Muscle layer of colon (tissue), 2 donors: ENCODE data around the gene FRS2.
"Not testable (repeated sequence)": the region's sequence is repeated elsewhere in the genome, so short reads cannot be mapped to it uniquely, and the experiment has no call there.

Source experiments
- H3K27ac ChIP-seq: one replicate; pipeline ENCODE4 v1.7.0; 2013; ENCODE audit warnings: low read depth, mild to moderate bottlenecking, low read length, moderate library complexity
- H3K27me3 ChIP-seq, 2 donors: one replicate each; pipeline ENCODE4 v1.7.0; 2013; ENCODE audit warnings: low read length in 2 of 2, mild to moderate bottlenecking in 2 of 2; ENCODE audit not compliant: insufficient read depth in 2 of 2, control insufficient read depth in 1 of 2
- H3K36me3 ChIP-seq: one replicate; pipeline ENCODE4 v1.7.0; 2013; ENCODE audit warnings: mild to moderate bottlenecking, low read length; ENCODE audit not compliant: insufficient read depth
- H3K4me1 ChIP-seq: one replicate; pipeline ENCODE4 v1.7.0; 2013; ENCODE audit warnings: mild to moderate bottlenecking, low read length; ENCODE audit not compliant: insufficient read depth
- H3K4me3 ChIP-seq, 2 donors: one replicate each; pipeline ENCODE4 v1.7.0; 2013; ENCODE audit warnings: low read length in 2 of 2, low read depth in 1 of 2, mild to moderate bottlenecking in 1 of 2, moderate library complexity in 1 of 2
- H3K9ac ChIP-seq: one replicate; pipeline ENCODE4 v1.7.0; 2013; ENCODE audit warnings: low read length
- H3K9me3 ChIP-seq: one replicate; pipeline ENCODE4 v1.7.0; 2013; ENCODE audit warnings: mild to moderate bottlenecking, low read length
- donor health status: abdominal sarcoma.
- donor health status: Adenocarcinoma of cecum.

FRS2 gene

GRCh38 chr12:69438539-69438938 is 31.6 kb upstream of the FRS2 start:
- Histone ChIP-seq H3K36me3 (no peaks in the 10 kb centered on the region), H3K9ac (no peak overlapping the region), H3K4me3 (no peak overlapping the region)

GRCh38 chr12:69440016-69440415 is 30.2 kb upstream of the FRS2 start:
- Histone ChIP-seq H3K27me3 (no peaks in the 10 kb centered on the region), H3K9ac (no peak overlapping the region), H3K36me3 (no peaks in the 10 kb centered on the region), H3K27ac (no peak overlapping the region), H3K4me1 (no peaks in the 10 kb centered on the region), H3K9me3 (no peaks in the 10 kb centered on the region), H3K4me3 (no peak overlapping the region)

More at GRCh38 chr12:69438539-69438938, 31.6 kb upstream of the FRS2 start:
- Histone ChIP-seq H3K4me1 (no peaks in the 10 kb centered on the region), H3K9me3 (no peaks in the 10 kb centered on the region), H3K27ac (no peak overlapping the region), H3K27me3 (no peaks in the 10 kb centered on the region)

GRCh38 chr12:69440886-69441285 is 29.3 kb upstream of the FRS2 start:
- Histone ChIP-seq H3K4me3 (no peak overlapping the region), H3K9me3 (no peaks in the 10 kb centered on the region), H3K27ac (no peak overlapping the region), H3K36me3 (no peaks in the 10 kb centered on the region), H3K27me3 (no peaks in the 10 kb centered on the region), H3K4me1 (no peaks in the 10 kb centered on the region), H3K9ac (no peak overlapping the region)

- Histone ChIP-seq H3K4me1 (no peaks in the 10 kb centered on the region), H3K36me3 (no peaks in the 10 kb centered on the region), H3K9ac (no peak overlapping the region), H3K4me3 (no peak overlapping the region), H3K27ac (no peak overlapping the region), H3K27me3 (no peaks in the 10 kb centered on the region), H3K9me3 (no peaks in the 10 kb centered on the region)
Observed at GRCh38 chr12:69442894-69443293, 27.3 kb upstream of the FRS2 start.

GRCh38 chr12:69443916-69444315 is 26.3 kb upstream of the FRS2 start:
- H3K4me1 ChIP-seq: no peaks in the 10 kb centered on the region
- no peaks in the 10 kb centered on the region for H3K9me3 ChIP-seq
- H3K4me3 ChIP-seq: no peak overlapping the region
- no peaks in the 10 kb centered on the region for H3K36me3 ChIP-seq
- no peaks in the 10 kb centered on the region for H3K27me3 ChIP-seq
- no peak overlapping the region for H3K9ac ChIP-seq
- no peak overlapping the region for H3K27ac ChIP-seq

- no peaks in the 10 kb centered on the region for H3K36me3 ChIP-seq
- no peaks in the 10 kb centered on the region for H3K9me3 ChIP-seq
- H3K27me3 ChIP-seq: no peaks in the 10 kb centered on the region
- no peak overlapping the region for H3K9ac ChIP-seq
- no peak overlapping the region for H3K4me3 ChIP-seq
- H3K4me1 ChIP-seq: no peaks in the 10 kb centered on the region
- no peak overlapping the region for H3K27ac ChIP-seq
Observed at GRCh38 chr12:69447892-69448291, 22.3 kb upstream of the FRS2 start.

GRCh38 chr12:69452598-69453132 is 17.5 kb upstream of the FRS2 start:
- H3K36me3 ChIP-seq, H3K4me1 ChIP-seq, H3K27ac ChIP-seq, H3K9ac ChIP-seq, H3K27me3 ChIP-seq, H3K4me3 ChIP-seq, H3K9me3 ChIP-seq: not testable (repeated sequence)

- Histone ChIP-seq H3K9me3 (no peaks in the 10 kb centered on the region), H3K36me3 (no peaks in the 10 kb centered on the region), H3K9ac (no peak overlapping the region), H3K27ac (no peak overlapping the region), H3K4me3 (no peak overlapping the region), H3K27me3 (no peaks in the 10 kb centered on the region), H3K4me1 (no peaks in the 10 kb centered on the region)
Observed at GRCh38 chr12:69456239-69456638, 13.9 kb upstream of the FRS2 start.

- Histone ChIP-seq H3K9ac (no peak overlapping the region), H3K4me1 (no peaks in the 10 kb centered on the region), H3K27me3 (no peaks in the 10 kb centered on the region), H3K36me3 (no peaks in the 10 kb centered on the region), H3K4me3 (no peak overlapping the region), H3K27ac (no peak overlapping the region), H3K9me3 (no peaks in the 10 kb centered on the region)
Observed at GRCh38 chr12:69457433-69457832, 12.8 kb upstream of the FRS2 start.

GRCh38 chr12:69459477-69459876 is 10.7 kb upstream of the FRS2 start:
- H3K27me3 ChIP-seq: no peaks in the 10 kb centered on the region
- no peaks in the 10 kb centered on the region for H3K9me3 ChIP-seq
- H3K4me1 ChIP-seq: no peaks in the 10 kb centered on the region
- no peak overlapping the region for H3K9ac ChIP-seq
- H3K36me3 ChIP-seq: no peaks in the 10 kb centered on the region
- H3K27ac ChIP-seq: no peak overlapping the region
- H3K4me3 ChIP-seq: no peak overlapping the region

GRCh38 chr12:69464428-69464827 is 5.8 kb upstream of the FRS2 start:
- Histone ChIP-seq H3K4me1 (no peaks in the 10 kb centered on the region), H3K36me3 (no peaks in the 10 kb centered on the region), H3K27ac (no peak overlapping the region), H3K9ac (no peak overlapping the region), H3K4me3 (no peak overlapping the region), H3K27me3 (no peaks in the 10 kb centered on the region), H3K9me3 (no peaks in the 10 kb centered on the region)

- Histone ChIP-seq H3K9ac (no peak overlapping the region), H3K4me1 (peaks cover 7% of the 10 kb centered on the region), H3K36me3 (no peaks in the 10 kb centered on the region), H3K27me3 (no peaks in the 10 kb centered on the region), H3K9me3 (no peaks in the 10 kb centered on the region), H3K27ac (no peak overlapping the region), H3K4me3 (no peak overlapping the region)
Observed at GRCh38 chr12:69466867-69467266, 3.3 kb upstream of the FRS2 start.
